Ishikawa (cell line): Measurements from ENCODE around the gene TRIM24.

Source experiments
- CEBPB ChIP-seq: IDR thresholded peaks from 2 replicates; pipeline ENCODE4 v1.6.1; 2012
- EGR1 ChIP-seq: IDR thresholded peaks from 2 replicates; pipeline ENCODE4 v1.6.1; 2012
- EP300 ChIP-seq: IDR thresholded peaks from 2 replicates; pipeline ENCODE4 v1.6.1; 2012; ENCODE audit warnings: borderline replicate concordance
- NFIC ChIP-seq: IDR thresholded peaks from 2 replicates; pipeline ENCODE4 v1.6.1; 2012
- RAD21 ChIP-seq: IDR thresholded peaks from 2 replicates; pipeline ENCODE4 v1.6.1; 2012; ENCODE audit warnings: low read depth
- REST ChIP-seq: IDR thresholded peaks from 2 replicates; pipeline ENCODE4 v1.6.1; 2012; ENCODE audit warnings: low read depth, mild to moderate bottlenecking
- TAF1 ChIP-seq: IDR thresholded peaks from 2 replicates; pipeline ENCODE4 v1.6.1; 2012; ENCODE audit warnings: low read depth, mild to moderate bottlenecking
- TCF12 ChIP-seq: IDR thresholded peaks from 2 replicates; pipeline ENCODE4 v1.6.1; 2012; ENCODE audit warnings: low read depth
- TEAD4 ChIP-seq: IDR thresholded peaks from 2 replicates; pipeline ENCODE4 v1.6.1; 2012
- YY1 ChIP-seq: IDR thresholded peaks from 2 replicates; pipeline ENCODE4 v1.6.1; 2012; ENCODE audit warnings: low read depth
- ZBTB7A ChIP-seq: IDR thresholded peaks from 2 replicates; pipeline ENCODE4 v1.6.1; 2012; ENCODE audit warnings: low read depth
- TF ChIP-seq, protein P1 (sequence below): IDR thresholded peaks from 2 replicates; pipeline ENCODE4 v1.6.1; 2012

DNA sequence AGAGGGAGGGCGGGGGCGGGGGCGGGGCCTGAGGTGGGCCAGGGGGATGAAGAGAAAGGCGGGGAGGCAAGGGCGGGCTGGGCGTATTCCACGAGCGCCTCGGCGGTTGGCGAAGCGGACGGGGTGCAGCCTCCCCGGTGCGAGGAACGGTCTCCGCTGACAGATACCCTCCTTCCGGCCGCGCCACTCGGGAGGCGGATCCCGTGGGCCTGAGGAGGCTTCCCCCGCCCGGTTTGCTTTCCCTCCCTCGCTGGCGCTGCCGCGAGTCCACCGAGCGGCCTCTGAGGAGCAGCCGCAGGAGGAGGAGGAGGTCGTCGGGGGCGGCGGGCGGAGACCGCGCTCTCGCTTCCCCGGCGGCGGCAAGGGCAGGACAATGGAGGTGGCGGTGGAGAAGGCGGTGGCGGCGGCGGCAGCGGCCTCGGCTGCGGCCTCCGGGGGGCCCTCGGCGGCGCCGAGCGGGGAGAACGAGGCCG lies at the start of gene TRIM24:
- TF ChIP-seq RAD21 (no peak), CEBPB (no peak), TCF12 (peak; percentile 51; the same call in 1 of the 2 replicates), REST (no peak), YY1 (no peak), EP300 (peak; percentile 16; the same call in 1 of the 2 replicates), NFIC (no peak), TAF1 (peak; percentile 73), ZBTB7A (no peak), TEAD4 (no peak), EGR1 (0 out of 2 replicates have a peak, but pooled peaks have one; percentile 23)
- TF ChIP-seq, protein P1, sequence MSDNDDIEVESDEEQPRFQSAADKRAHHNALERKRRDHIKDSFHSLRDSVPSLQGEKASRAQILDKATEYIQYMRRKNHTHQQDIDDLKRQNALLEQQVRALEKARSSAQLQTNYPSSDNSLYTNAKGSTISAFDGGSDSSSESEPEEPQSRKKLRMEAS, result peak; percentile 63
